Stimulated activated CD4-positive, alpha-beta T cell treated with anti-CD3 and anti-CD28 coated beads, Interleukin-4, amount 100 ng/mL, for 4 hours (primary cell): ENCODE data around the gene CDH4.

ENCODE experiments used
- DNase-seq, 2 experiments: peaks; one replicate each; pipeline ENCODE4 v3.0.0-alpha.2; 2020

The CDH4 gene

GRCh38 chr20:61623451-61623850, 371.4 kb downstream of the CDH4 start:
- no peak for DNase-seq

DNA sequence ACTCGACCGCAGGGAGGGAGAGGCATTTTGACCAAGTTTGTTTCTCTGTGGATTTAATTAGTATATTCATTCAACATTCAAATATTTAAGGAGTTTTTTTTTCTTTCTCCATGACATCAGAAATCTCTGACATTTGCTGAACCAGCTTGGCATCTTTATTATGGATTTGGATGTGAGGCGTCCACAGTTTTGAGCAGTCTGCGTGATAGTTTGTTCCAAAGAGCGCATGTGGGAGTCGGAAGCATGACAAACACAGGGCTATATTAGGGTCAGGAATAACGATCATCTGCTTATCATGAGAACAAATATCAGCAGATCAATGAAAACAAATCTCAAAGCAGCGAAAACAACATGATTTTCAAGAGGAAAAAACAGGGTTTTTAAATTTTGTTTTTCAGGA, 373.2 kb downstream of the CDH4 start:
- DNase-seq: no peak

DNA sequence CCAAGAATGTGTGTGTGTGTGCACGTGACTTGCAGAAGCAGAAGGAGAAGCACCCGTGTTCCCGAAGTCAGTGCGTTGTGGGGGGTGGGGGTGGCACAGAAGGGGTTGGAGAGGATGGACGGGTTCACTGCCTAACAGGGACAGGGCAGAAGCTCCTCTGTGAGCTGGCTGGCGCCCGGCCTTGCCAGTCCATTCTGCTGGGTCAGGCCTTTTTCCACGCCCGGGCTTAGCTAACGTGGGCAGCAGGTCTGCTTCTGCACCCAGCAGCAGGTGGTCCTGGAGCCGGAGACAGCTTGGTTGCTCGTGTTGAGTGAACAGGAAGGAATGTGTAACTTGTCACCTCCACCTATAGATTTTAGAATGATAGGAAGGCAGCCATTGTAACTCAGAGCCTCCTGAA, 374.4 kb downstream of the CDH4 start:
- no peak for DNase-seq

DNA sequence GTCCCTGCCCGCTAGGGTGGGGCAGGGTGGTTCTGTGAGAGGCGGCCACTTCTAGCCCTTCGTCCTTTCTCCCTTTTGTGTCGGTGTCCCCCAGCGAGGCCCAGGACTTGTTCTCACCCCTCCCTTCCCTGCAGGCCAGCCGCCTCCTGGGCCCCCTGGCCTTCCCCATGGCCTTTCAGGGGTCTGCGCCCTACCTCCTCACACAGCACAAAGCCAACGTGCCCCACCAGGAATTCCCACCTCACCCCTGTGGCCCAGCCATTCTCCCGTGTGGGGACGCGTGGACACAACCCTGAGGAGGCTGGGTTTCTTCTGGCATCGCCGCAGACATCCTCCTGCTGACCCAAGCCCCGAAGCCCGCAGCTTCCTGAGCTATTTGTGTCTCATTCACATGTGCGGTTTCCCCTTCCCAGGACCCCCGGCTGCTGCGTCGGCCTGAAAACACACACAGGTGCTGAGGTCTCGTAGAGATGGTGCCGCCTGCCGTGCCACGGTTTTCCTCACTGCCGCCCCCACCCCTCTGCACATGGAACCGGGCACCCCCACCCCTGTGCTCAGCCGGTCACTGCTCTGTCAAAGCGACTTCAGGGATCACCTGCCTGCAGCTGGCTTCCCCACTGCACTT, 375.8 kb downstream of the CDH4 start:
- DNase-seq: no peak

DNA sequence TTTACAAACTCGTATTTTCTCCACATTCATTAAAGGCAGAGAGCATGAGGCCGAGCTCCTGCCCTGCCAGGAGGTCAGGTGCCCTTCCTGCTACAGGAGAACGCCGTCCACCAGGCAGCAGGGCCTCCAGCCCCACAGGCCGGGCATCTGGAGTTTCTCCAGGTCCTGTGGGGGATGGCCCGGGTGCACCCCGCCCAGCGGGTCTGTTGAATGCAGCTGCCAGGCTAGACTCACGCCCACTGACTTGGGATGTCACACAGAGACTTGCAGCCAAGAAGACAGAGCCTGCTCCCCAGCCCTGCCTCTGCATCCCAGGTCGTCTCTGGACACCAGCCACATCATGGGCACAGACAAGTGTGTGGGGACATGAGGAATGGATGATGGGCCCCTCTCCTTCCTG, 376.4 kb downstream of the CDH4 start:
- no peak for DNase-seq

- no peak for DNase-seq
Observed at GRCh38 chr20:61628901-61629601, 377.0 kb downstream of the CDH4 start.

DNA sequence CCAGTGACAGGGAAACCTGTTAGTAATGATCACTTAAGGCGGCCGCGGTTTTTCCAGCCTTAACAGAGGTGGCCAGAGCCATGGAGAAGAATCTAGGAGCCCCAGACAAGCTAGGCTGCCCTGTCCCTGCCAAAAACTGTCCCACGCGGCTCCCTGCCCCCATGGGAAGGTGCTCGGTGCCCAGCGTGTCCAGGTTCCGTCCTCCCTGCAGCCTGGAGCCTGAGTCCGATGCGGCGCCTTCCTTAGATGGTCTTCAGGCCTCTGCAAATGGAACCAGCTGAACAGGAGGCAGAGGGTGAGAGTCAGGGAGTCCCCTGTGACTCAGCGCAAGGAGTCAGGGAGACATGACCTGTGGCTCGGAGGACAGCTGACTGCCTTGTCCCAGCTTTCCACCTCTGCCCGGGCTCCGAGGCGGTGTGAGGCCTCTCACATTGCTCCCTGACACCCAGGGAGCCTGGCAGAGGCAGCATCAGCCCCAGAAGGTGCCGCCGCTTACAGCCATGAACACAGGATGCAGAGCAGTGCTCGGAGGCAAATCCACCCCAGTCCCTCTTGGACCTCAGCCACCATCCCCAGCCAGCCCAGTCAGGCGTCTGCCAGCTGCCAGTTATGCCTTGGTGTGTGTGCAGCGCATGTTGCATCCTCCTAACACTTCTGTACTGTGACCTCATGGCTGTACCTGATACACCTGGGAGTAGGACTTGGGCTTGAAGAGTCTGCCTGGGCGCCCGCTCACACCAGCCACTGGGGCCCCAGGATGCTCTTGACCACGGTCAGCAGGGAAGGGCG, 377.7 kb downstream of the CDH4 start:
- no peak for DNase-seq

GRCh38 chr20:61630391-61630650, 378.3 kb downstream of the CDH4 start:
- no peak for DNase-seq

DNA sequence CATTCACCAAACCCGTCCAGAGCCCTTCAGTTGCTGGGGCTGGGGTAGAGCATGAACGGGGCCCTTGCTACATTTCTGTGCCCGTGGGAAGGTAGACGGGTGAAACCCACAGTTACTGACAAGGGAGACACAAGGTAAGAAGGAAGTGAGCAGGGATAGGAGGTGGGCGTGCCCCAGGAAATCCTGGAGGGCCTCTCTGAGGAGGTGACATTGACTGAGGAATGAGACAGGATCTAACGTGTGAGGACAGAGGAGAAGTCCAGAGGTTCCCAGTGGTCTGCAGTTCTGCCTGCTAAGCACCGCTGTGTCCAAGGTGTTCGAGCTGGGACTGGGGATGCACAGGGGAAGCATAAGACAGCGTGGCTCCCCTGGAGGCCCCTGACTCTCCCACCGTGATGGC, 378.8 kb downstream of the CDH4 start:
- no peak for DNase-seq

DNA sequence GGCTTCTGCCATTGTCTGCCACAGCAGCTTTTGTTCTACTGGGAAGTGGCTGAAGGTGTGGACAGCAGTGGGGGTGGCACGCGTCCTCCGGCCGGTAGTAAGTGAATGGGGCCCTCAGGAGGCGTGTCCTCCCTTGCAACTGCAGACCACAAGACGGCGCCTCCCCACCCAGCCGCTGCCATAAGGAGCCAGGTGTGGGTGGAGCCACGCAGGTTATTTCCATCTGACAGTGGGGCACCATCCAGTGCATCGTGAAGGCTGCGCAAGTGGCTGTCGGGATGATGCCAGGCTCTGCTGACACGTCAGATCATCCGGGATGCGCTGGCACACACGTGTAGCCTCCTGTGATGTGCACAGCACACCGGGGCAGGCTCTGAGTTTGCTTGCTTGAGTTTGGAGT, 379.7 kb downstream of the CDH4 start:
- no peak for DNase-seq

DNA sequence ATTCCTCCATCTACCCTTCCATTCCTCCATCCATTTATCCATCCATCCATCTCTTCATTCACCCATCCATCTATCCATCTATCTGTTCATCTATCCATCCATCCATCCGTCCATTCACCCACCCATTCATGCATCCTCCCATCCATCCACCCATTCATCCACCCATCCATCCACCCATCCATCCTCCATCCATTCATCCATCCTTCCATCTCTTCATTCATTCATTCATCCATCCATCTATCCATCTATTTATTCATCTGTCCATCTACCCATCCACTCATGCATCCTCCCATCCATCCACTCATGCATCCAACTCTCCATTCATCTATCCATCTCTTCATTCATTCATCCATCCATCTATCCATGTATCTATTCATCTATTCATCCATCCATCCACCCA, 380.9 kb downstream of the CDH4 start:
- no peak for DNase-seq

DNA sequence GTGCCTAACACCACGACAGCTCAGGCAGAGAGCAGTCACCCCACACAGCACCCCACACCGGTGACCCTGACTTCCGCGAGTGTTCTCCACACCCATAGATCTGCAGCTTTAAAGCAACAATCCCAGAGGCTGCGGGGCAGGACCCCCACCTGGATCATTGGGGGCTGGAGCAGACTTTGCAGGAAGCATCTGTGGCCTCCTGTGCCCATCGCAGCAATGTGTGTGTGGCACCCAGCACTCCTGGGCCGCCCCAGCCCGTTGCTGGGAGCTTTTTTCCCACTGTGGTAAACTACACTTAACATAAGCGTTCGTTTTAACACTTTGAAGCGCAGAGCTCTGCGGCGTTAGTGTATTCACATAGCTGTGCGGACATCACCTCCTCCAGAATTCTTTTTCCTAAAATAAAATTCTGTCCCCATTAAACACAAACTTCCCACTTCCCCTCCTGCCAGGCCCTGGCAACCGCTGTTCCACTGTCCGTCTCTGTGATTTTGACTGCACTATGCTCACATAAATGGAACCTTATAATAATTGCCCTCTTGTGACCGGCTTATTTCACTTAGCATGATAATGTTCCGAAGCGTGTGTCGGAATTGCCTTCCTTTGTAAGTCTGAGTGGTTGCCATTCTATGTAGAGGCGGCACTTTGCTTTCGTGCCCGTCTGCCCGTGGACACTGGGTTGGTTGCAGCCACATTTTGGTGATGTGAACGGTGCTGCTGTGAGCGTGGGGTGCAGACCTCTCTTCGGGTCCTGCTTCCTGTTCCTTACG, 382.5 kb downstream of the CDH4 start:
- DNase-seq: no peak

DNA sequence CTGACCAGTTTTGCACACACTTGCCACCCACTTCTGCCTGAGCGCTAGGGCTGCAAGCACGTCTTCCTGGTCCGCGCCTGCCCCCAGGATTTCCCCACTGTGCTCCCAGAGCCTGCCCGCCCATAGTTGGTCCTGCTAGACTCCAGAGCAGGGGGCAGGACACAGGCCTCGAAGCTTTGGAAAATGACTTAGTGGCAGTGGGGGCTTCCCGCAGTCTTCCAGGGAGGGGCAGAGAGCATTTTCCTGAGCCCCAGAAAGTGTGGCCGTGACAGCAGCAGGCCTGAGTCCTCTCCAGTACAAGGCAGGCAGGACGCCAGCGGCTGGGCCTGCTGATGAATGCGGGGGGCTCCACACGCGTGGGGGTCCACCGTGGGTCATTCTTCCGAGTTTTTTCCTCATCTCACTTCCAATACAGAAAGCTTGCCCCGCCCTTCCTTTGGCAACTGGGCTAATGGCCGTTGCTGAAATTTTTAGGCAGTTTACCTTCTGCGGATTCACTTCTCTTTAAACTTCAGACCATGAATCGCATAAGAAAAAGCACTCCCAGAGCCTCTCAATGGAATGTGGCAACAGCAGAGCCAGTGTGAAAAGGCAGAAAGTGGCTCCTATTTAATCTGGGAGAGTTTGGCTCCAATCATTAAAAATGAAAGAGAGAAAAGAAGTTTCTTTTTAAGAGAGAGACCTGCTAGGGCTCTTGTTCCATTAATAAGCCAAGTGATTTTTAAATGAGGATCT, 383.8 kb downstream of the CDH4 start:
- no peak for DNase-seq

DNA sequence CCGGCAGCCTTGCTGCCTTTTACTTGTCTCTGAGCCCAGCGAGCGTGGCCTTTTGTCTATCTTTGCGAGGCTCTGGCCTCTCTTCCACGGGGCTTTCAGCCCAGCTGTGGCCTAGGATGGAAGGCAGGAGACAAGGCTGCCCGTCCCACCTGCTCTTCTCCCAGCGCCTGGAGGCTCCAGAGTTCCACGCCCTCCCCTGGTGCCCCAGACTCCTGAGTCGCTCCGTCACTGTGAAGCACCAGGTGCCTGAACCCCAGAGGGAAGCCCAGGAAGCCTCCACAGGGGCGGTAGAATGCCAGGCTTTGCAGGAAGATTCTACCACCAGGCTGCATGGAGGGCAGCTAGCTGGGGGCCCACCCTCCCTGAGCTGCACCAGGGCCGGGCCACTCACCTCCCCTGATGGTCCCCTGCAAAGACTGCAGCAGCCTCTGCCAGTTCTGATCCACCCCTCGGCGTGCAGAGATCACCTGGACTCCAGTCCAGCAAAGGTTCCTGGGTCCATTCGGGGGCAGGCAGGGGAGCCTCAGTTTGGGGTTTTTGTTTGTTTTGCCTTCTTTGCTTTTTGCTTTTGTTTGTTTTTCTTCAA, 384.6 kb downstream of the CDH4 start:
- no peak for DNase-seq

DNA sequence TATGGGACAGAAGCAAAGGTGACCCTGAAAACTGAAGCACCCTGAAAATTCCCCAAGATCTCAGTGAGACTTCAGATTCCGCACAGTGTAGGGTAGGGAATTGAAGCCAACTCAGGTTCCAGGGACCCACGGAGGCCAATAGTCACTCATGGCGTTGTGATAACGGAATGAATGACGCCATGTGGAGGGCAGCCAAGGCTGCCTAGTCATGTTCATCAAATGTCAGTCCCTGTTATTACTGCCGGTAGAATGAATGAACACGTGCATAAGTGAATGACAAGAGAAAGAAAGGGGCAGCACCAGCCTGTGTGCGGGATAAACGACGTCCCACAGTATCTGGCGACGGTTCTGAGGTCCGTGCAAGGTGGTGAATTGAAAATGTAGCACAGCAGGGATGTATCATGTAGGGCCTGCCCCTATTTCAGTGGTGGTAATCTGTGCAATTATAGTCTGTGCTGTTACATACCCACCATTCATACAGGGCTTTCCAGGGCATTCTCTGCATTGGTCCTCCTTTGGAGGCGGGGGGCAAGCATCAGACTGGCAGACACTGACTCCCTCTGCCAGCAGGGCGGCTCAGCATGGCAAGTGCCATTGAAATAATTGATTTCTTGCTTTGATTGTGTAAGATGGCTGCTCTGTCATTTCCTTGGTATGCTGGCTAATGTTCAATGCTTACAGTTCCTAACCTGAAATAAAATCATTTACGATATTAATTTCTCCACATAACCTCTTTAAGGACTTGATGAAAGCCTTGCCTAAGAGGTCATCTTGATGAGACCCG, 386.9 kb downstream of the CDH4 start:
- DNase-seq: no peak

DNA sequence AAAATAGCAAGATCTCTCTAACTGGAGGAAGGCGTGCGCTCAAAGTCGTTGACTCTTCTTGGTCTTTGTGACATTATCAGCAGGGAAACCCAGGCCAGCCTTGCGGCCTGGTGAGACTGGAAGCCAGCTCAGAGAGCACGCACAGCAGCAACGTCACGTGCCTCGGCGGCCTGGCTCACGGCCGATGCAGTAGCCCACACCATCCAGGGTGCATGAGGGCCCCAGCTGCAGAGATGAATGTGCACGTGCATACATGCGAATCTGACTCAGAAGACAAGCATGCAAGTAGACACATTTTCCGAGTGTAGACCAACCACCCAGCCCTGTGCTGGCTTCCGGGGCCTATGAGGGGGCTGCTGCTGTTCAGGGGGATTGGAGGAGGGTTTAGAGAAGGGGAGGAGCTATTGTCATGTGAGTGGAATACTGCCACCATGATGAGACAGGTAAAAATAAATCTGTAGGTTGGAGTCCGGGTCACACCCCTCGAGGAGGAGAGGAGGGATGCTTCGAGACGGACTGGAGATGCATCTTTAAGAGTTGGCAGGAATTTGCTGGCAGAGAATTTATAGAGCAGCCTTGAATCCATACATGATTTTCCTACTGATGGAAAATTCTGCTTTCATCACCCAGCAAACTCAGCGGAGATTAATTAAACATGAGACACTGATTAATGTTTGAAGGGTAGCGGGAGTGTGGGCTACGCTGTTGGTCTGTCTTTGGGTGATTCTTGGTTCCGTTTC, 388.2 kb downstream of the CDH4 start:
- no peak for DNase-seq

DNA sequence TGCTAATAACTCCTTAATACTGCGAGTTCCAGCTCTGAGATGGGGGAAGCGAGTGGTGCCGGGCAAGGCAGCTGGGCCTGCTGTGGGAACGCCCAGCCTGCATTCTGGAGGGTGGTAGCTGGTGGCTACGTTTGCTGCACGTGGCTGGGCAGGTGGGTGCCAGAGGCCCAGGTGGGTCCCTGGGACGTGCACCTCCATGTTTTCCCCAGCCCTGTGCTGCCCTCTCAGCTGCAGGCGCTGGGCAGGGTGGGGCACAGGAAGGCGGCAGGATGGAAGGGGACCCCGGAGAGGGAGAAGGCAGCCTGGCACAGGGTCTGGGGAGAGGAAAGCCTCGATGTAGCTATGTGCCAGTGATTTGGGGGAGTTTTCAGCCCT, 388.8 kb downstream of the CDH4 start:
- no peak for DNase-seq

DNA sequence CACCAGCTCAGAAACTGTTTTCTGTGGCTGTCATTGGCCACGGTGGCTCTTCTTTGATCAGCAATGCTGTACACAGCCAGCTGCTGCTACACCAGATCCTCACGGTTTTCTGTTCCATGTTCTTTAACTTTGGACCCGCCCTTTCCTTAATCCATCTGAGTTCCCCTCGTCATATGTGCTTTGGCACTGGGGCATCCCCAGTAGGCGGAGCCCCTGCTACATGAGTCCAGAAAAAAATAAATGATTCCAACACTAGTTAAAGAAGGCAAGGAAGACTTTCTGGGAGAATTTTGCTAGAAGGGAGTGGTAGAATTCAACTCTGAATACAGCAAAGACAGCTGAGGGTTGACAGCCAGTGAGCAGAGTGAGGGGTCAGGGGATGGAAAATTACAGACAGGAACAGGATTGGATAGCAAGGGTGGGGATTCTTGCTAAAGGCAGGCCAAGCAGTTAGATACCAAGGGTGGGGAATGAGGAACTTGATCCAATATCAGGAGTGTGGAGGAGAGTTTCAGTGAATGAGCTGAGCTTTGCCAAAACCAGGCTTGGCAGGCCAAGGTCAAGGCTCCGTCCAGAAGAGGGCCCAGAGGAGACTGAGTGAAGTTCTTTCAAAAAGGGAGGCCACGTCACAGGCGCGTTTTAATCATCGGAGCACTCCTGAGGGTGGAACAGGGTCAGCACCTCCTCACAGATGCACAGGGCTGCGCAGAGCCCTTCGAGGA, 391.8 kb downstream of the CDH4 start:
- DNase-seq: no peak

DNA sequence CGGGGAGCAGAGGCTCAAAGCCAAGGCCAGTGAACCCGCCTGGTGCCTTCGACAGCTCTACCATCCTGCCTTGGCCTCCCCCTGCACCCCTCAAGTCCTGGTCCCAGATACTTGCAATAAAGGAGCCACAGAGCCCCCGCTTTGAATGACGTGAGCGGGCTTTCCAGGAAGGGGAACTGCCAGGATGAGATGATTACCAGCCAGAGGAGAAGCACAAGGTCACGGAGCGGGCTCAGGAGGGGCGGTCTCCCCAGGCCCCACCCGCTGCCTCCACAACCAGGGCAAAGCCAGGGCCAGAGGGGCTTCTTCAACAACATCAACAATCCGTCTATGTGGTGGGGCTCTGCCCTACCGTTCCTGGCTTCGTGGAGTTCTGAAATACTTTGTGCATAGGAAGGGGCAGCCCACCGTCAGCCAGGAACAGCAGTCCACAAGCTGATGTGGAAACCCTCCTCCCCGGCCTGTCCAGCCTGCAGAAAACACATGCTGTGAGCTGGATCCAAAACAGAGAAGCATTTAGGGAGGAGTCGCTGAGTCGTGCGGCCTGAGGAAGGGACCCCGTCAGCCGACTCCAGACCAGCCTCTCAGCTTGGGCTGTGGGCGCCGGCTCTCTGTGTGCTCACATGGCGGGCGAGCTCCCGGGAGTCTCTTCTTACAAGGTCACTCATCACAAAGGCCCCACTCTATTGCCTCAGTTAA, 392.5 kb downstream of the CDH4 start:
- DNase-seq: no peak

- DNase-seq: no peak
Observed at GRCh38 chr20:61645732-61646131, 393.7 kb downstream of the CDH4 start.
